GM21786 (cell line): ENCODE data around the gene CDK18.

Experiments
- ATAC-seq: cut with Tn5 transposase; IDR thresholded peaks from one replicate; pipeline ENCODE4 v1.9.1; 2021; ENCODE audit not compliant: unreplicated experiment

The CDK18 gene

DNA sequence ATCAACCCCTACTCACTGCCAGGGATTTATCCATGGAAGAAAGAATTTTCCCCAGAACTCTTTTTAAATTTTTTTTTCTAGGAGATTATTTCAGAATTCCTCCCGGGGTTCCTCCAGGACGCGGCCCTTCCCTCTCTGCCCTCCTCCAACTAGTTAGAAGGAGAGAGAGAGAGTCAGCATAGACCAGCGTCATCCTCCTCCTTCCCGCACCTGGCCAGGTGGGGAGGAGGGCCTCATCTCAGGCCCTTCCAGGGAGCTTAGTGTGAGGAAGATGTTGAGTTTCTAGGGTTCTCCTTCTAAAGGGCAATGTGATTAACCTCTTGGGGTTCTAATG, 63.6 kb downstream of the CDK18 start:
- no peak for ATAC-seq

DNA sequence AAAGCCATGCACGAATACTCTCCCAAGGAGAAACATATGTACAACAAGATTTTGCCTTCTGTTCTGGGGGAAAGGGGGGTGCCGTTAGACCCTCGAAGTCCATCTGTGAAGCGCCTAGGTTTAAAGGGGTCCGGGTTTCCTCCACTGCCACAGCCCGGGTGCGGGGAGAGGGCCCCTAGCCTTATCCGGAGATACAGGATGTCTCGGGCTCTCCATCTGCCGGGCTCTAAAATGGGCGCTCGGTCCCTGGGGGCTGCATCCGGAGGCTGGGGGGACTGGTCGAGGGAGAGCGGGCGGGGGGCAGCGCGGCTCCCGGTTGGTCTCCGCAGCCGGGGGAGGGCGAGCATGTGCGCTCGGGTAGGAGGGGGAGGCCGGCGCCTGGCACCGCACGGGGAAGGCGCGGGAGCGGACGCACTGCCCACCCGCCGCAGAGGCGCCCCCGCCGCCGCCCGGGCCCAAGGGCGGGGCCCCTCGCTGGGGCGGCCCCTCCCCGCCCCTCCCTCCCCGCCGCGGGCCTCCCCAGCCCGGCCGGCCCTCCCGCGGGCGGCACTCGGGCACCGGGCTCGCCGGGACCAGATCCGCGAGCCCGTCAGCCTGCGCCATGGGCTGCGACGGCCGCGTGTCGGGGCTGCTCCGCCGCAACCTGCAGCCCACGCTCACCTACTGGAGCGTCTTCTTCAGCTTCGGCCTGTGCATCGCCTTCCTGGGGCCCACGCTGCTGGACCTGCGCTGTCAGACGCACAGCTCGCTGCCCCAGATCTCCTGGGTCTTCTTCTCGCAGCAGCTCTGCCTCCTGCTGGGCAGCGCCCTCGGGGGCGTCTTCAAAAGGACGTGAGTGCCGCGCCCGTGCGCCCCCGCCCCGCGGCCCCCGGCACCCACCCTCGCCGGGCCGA, 64.2 kb downstream of the CDK18 start:
- ATAC-seq: no peak

DNA sequence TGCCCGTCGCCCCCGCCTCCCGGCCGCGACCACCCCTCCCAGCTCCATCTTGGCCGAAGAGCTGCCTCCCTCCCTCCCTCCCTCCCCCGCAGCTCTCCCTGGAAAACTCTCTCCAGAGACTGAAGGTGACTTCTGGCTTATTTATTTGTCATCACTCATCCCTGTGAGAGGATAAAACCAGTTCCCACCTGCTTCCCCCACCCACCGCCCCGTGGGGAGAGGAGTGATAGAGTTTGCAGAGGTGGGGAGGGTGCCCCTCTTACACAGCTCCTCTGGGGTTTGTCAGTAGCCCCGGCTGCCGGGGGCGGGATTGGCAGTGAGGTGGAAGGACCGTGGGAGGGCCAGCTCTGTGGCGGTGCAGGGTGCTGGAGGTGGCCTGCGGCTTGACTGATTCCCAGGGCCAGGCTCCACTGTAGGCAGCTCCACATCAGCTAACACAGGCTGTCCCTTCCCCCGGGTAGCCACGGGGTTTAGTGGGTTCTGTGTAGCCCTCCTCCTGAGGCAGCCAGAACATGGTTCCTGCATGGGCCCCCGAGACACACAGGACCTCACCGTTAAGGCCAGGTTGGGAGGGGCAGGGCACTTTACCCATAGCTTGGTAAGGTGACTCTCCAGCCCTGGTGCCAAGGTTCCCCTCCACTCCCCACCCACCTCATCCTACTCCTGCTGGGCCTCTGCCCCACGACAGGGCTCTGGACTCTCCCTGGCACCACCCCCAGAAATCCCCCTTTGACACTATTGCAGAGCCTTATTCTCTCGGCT, 65.1 kb downstream of the CDK18 start:
- no peak for ATAC-seq

DNA sequence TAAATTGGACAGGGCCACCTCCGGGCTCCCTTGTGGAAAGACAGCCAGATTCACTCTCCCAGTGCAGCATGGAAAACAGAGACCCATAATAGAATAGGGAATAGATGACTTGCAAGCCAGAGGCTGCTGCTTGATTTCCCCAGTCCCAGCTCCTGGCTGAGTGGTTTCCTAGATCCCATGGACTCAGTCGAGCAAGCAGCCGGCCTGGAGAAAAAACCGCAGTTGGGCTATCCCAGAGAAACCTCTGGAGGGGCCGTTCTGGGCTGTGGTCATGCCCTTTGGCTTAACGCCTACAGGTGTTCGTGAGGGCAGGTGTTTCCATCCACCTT, 65.7 kb downstream of the CDK18 start:
- ATAC-seq: no peak

DNA sequence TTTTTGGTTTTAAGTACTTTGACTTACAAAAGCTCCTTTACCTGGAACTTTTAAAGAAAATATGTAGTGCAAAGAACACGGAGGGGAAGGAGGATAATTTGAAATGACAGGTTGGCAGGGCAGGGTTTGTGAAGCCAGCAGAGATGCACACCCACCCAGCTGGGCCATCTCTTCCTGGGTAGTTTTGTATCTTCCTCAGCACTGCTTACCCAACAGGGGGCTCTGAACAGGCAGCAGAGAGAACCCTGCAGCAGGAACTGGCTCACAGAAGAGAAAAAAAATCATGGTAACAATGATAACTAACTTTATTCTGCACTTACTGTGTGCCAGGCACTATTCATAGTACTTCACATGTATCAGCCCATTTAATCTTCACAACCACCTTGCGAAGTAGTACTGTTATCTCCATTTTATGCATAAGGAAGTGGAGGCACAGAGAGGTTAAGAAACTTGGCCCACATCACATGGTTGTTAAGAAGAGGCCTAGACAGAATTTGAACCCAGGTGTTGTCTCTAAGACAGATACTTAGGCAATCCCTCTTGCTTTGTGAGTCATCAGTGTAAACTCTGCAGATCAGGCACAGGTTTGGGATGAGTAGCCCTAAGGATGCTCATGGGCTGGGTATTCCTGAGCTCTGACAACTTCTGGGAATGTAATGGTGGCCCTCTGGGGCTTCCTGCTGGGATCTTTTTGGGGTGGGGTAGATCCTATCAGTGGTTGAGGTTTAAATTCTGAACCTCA, 66.5 kb downstream of the CDK18 start:
- no peak for ATAC-seq

DNA sequence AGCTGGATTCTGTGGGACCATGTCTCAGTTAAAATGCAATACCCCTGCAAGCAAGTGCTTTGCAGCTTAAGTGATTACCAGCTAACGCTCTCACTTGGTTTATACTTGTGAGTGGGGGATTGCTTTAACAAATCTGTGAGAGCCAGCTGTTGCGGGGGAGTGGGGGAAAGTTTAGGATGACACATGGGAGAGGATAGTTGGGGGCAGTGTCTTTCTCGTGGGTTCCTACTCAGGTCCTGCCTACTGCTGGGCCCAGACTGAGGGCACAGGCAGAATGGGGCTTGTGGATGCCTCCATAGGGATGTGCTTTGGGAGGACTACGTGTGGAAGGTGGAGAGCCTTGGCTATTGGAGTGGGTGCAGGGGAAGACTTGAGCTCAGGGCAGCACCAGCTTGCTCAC, 67.3 kb downstream of the CDK18 start:
- ATAC-seq: no peak

DNA sequence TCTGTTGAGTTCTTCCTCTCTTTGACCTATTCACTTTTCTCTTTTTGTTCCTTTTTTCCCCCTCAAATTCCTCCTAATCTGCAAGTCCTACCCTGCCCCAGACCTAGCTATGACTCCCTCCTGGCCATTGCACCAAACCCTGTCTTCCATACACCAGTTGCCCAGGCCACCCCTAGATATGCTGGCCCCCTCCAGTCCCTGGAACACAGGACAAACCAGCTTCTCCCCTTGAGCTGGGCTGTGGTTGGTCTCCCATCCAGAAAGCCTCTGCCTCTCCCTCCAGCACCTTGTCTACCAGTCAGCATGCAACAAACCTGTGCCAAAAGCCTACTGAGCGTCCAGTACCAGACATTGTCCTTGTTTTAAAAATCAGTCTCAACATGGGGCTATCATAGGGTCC, 68.0 kb downstream of the CDK18 start:
- ATAC-seq: no peak

DNA sequence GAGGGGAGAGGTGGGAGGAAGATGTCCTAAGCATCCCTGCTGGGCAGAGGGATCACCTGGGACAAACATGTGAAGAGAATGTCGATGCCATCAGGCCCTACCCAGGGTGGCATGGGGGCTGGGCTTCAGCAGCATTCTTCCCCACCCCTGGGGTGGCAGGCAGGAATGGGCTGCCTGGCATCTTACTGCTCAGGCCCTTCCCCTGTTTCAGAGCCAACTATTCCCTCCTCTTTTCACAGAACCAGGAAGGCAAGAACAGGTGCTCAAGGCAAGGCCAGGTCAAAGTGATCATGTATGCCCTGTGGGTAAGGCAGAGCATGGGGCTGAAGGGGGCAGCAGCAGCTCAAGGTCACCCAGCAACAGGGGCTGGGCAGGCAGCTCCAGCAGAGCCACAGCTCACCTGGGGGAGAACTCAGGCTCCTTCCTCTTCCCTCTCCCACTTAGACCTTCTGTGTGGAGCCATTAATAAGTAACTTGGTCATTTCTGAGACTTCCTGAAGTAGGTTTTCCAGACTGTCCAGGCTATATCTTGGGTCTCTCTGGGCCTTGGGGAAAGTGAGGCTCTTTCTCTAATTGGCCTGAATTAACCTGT, 70.9 kb downstream of the CDK18 start:
- ATAC-seq: no peak

DNA sequence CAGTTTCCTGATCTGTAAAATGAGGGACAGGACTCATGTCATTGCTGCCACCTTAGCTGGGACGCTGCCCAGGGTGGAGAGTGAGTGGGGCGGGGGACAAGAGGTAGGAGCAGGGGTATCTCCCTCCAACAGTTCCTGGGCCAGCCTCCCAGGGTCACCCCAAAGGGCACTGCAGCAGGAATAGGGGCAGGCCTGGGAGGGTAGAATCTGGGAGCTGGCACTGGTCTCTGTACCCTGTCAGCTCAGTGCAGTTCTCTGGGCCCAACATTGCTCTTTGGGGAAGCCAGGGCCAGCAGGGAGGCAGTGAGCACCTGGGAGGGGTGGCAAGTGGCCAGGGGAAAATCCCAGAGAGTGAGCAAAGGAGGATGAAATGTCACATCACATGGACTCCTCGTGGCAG, 71.5 kb downstream of the CDK18 start:
- ATAC-seq: no peak

DNA sequence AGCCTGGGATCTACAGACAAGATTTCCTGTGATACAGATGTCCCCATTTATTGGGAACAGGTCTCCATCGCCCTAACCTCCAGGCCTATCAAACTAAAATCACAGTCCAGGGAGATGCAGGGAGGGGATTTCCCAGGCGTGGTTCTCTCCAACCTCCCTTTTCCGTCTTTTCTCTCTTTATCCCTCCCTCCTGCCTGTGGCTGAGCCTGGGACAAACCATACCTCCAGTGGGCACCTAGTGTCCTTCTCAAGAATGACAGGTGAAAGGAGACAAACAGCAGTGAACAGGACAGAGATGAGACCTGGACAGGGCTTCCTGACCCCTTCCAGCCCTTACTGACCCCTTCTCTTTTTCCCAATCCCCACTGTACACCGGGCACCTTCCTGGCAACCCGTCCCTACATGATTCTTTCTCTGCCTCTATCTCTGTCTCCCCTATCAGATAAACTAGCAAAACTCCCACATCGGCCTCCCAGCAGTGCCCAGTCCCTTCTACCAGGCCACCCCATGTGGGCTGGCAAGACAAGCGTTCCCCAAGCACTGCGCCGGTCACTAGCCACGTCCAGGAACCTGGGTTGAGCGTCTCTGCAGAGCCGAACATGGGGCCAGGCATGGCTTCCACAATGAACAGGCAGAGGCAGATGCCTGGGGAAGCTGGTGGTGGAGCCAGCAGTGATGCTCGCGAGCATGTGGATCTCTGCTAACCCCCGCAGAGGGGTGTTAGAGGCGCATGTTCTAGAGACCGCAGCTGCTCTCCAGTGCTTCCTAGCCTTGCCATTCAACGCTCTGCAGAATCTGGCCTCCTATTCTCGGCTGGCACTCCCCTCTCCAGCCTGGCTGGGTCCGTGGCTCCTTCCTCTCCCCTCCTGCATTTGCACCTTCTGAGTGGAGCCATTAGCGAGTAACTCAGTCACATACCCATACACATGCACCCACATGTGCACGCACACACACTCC, 72.6 kb downstream of the CDK18 start:
- no peak for ATAC-seq

DNA sequence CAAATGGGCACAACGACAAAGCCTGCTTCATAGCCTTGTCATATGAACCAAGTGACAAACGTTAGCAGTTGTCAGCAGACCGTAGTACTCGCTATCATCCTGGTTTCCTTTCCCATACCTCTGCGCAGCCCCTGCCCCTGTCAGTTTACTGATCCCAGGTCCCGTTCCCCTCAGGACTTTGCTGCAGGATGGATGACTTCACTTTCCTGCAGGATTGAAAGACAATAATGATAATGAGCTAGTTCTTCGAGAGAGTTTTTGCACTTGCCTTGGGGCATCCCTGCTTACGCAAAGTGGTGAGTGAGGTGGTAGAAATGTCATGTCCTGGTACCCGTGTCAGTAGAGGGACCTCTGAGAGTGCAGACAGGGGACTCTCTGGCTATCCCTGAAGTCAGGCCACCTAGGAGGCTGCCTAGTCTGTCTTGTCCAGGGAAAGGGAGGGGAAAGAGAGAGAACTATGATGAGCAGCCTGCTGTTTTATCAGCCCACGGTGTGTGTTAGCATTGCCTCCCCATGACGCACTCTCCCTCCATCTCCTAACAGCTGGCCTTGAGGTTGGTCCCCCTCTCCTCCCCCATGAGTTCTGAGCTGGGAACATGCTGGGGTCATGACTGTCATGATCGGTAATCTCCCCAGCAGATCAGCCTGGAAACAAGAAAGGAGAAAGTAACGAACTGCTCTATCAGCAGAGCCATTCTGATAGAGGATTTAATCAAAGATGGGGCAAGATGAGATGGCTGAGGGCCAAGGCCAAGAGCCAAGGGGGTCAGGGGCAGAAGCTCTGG, 73.6 kb downstream of the CDK18 start:
- no peak for ATAC-seq

DNA sequence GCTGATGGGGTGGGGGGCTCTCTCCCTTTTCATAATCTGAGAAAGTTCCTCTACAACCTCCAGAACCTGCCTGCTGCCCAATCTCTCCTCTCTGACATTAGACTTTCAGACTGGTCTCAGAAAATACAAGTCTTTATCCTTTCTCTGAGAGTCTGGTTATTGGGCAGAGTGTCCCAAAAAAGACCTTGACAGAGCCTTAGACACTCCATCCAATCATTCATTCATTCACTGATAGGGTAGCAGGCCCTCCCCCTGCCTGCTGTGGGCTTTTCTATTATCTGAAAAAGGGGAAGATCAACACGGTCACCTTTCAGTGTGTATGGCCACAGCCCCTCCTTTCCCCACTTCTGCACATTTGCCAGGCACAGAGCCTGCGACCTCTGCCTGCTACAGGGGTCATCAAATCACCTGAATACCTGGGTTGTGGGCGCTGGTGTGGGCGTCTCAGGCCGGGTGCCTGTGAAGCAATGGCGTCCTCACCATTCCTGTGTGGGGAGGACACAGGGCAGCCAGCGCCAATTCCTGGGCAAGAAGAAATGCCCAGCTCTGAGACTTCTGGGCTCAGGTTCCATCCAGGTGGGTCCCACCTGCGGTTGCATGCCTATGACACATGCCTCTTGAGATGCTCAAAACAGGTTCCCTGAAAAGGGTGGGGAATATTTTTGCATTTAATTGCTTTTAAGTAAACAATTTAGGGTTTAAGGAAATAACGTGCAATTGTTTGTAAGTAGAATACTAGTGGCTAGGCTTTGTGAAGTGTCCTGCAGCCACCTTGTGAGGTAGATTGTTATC, 74.5 kb downstream of the CDK18 start:
- no peak for ATAC-seq

DNA sequence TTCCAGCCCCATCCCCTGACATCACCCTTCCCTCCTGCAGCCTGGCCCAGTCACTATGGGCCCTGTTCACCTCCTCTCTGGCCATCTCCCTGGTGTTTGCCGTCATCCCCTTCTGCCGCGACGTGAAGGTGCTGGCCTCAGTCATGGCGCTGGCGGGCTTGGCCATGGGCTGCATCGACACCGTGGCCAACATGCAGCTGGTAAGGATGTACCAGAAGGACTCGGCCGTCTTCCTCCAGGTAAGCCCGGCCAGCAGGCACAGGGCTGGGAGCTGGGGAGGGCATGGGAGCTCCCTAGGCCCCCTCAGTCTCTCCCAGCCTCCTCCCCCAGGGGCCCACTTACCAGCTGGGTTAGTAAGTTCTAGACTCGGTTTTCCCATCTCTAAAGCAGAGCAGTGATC, 75.2 kb downstream of the CDK18 start:
- no peak for ATAC-seq

DNA sequence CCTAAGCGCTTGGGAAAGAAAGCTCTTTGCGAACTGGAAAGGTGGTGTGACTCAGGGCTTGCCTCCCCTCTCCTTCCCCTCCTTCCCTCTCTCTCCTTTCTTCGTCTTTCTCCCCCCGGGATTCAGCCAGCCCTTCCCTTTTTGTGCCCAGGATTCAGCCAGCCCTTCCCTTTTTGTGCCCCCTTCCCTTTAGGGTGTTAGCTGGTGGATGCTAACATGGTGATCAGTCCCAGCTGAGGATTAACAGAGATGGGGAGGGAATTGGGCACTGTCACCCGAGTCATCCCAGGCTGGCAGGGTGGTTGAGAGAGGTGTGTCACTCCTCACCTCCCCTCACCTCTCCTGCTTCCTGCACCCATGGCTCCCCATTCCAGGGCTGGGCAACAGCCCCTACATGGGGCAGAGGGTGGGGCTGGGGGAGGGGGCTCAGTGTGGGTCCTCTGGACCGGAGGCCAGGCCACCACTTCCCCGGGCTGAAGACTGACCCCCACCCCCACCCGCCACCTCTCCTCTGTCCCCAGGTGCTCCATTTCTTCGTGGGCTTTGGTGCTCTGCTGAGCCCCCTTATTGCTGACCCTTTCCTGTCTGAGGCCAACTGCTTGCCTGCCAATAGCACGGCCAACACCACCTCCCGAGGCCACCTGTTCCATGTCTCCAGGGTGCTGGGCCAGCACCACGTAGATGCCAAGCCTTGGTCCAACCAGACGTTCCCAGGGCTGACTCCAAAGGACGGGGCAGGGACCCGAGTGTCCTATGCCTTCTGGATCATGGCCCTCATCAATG, 75.9 kb downstream of the CDK18 start:
- ATAC-seq: no peak

DNA sequence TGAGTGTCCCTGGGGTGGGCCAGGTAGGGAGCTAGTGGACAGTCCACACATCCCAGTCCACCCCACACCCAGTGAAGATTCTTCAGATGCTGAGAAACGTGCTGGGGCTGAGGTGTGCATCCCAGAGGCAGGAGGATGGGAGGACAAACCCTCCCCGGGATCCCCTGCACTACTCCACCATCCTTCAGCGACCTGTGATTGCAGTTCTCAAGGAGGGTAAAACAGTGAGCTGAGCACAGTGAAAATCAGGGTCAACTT, 76.4 kb downstream of the CDK18 start:
- no peak for ATAC-seq

DNA sequence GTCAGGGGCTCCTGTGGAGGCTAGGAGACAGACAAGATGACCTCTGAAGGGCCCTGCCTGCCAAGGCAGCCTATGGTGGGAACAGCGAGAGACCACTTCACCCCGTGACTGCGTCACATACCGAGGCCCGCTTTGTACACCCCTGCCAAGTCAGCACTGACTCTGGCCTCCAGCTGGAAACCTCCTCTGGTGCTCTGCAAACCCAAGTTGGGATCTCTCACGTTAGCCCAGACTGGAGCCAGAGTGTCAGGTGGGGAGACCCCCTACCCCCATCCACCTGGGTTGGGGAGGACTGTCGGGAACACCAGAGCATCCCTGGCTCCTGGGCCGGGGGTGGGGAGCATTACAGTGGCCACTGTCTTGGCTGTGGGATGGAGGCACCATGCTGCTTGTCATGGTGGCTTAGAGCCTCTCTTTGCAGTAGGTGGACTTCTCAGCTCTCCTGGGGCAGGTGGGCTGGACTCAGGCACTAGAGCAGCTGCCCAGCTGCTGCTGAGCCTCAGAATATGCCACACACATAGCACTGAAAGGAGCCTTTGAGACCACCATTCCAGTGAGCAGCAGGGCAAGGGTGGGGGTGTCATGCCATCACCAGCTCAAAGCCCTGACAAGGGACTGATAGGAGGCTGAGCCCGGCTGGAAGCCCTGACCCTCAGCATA, 77.0 kb downstream of the CDK18 start:
- no peak for ATAC-seq

DNA sequence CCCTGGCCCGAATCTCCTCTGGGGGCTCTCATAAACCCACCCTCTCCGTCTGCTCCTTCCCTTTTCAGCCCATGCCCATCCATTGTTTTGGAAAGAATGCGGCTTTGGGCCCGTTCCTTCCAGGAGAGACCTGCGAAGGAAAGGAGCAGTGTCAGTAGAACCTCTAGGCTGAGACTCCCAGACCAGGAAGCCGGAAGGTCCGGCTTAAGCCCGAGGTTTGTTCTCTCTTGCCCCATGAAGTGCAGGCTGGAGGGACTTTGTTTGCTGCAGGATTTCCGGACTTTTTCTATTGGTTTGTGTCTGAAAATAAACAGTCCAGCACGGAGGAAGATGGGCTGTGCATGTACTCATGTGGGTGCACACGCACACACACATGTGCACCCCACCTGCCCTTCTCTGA, 77.6 kb downstream of the CDK18 start:
- no peak for ATAC-seq
